Stimulated activated CD8-positive, alpha-beta memory T cell treated with anti-CD3 and anti-CD28 coated beads, Interleukin-2, amount 100 ng/mL, for 1 hour (primary cell): Measurements from ENCODE around the gene SYNGR3.
A peak's percentile ranks its signal among the peaks of the same experiment; 100 is the strongest.

Experiments
- DNase-seq, 2 donors: peaks; one replicate each; pipeline ENCODE4 v3.0.0-alpha.2; 2020; ENCODE audit warnings: low read depth in 2 of 2

Gene SYNGR3

GRCh38 chr16:1991948-1992703 is 2.4 kb downstream of the SYNGR3 start:
- peak; percentile 95 to 98 for DNase-seq

- DNase-seq = no peak
These were observed 3.0 kb downstream of the SYNGR3 start for GRCh38 chr16:1992704-1993317.

DNA sequence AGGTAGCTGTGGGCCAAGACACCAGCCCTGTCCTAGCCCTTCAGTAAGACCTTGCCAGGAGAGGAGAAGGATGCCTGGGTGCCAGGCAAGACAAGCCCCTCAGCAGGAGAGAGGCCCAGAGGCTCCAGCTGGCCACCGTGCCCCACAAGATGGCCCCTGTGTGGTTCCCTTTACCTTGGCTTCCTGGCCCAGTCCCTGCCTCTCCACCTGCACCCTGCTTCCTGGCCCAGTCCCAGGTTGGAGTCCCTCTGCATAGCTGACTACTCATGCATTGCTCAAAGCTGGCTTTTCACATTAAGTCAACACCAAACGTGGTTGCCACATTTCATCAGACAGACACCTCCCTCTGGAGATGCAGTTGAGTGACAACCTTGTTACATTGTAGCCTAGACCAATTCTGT is 4.0 kb downstream of the SYNGR3 start:
- DNase-seq = no peak

- no peak for DNase-seq
These were observed 8.0 kb downstream of the SYNGR3 start for GRCh38 chr16:1997494-1998359.

DNA sequence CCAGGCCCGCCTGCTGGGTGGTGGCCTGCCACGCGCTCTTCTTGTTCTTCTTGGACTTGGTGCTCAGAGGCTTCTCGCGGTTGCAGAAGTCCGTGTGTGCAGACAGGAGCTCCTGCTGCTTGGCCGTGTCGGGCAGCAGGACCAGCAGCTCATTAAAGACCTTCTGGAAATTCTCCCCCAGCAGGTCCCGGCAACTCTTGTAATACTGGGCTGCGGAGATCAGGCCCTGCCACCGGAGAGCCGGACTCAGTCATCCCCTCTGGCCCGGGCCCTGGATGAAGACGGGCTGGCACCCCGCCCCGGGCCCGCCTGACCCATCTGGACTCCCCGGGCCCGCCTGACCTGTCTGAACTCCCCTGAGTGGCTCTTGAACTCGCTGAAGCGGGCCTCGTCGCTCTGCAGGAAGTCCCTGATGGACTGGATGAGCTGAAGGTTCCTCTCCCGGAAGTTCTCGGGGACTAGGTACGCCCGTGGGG is 8.6 kb downstream of the SYNGR3 start:
- DNase-seq = no peak

- no peak for DNase-seq
These were observed 9.4 kb downstream of the SYNGR3 start for GRCh38 chr16:1998852-1999801.

DNA sequence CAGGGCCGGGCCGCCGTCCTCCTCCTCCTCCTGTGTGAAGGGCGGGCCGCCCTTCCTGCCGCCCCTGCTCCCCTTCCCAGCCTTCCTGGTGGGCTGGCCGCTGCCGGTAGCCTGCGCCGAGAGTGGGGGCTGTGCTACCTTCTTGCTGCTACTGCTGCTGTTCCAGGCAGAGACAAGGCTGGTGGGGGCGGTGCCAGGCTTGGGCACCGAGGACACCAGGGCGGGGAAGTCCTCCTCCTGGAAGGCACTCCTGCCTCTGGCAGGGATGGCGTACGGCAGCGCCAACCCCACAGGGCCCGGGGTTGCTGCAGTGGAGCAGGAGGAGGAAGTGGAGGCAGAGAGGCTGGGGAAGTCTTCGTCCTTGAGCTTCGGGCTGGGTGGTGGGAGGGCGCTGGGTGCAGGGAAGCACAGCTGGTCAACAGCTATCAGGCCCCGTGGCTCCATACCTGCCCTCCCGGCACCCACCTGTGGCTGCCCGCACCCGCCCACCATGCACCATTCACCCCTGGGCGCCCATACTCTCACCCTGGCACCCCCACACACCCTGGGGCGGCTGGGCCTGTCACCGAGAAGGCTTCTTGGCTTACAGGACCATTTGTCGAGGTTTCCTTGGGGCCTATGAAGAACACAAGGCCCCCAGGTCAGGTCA is 10.2 kb downstream of the SYNGR3 start:
- DNase-seq = no peak

DNA sequence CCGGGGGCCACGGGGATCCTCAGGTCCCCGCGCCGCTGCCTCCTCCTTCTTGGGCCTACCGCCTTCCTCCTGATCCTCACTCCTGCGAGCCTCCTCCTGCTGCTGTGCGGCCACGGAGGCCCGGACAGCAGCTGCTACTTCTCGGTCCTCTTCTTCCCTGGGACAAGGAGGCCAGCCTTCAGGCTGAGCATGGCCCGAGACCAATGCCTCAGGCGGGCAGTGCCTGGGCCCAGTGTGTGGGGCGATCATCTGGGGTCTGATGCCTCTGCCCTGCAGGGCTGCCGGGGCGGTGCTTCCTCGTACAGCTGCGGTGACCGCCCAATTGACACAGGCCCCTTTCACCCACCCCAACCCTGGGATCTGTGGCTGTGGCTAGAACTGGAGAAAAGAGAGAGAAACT is 11.3 kb downstream of the SYNGR3 start:
- no peak for DNase-seq

DNA sequence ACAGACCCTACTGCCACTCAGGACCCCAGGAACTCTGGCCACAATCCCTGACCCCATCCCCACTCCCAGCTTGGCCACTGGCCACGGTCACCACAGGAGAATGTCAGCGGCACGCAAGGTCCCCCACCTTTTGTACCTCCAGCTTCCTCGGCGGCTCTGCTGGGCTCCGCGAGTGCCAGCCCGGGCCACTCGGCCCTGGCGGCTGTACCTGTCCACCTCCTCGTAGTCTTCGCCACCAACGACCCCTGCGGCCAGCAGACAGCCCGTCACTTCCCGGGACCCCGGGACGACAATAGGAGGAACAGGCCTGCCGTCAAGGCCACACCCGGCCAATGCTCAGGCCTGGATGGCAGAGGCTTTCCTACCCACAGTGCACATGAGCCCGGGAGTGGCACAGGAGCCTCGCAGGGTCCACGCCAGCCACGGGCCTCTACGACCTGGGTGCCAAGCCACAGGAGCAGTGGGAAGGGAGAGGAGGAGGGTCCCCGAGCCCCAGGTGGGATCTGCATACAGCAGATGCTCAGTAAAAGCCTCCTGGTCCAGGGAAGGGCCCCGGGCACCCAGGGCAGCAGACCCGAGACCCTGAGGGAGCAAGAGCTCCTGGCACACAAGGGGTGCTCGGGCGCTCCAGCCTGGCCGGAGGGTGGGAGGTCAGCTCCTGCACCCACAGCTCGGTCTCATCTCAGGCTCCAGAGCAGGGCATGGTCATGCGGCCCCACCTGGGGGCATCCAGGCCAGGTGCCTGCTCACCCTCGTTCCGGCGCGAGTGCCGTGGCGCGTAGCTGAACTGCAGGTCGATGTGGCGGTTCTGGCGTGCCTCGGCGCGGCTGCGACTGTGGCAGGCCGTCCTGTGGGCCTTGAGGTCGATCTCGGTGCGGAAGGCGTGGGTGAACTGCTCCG is 11.9 kb downstream of the SYNGR3 start:
- no peak for DNase-seq

DNA sequence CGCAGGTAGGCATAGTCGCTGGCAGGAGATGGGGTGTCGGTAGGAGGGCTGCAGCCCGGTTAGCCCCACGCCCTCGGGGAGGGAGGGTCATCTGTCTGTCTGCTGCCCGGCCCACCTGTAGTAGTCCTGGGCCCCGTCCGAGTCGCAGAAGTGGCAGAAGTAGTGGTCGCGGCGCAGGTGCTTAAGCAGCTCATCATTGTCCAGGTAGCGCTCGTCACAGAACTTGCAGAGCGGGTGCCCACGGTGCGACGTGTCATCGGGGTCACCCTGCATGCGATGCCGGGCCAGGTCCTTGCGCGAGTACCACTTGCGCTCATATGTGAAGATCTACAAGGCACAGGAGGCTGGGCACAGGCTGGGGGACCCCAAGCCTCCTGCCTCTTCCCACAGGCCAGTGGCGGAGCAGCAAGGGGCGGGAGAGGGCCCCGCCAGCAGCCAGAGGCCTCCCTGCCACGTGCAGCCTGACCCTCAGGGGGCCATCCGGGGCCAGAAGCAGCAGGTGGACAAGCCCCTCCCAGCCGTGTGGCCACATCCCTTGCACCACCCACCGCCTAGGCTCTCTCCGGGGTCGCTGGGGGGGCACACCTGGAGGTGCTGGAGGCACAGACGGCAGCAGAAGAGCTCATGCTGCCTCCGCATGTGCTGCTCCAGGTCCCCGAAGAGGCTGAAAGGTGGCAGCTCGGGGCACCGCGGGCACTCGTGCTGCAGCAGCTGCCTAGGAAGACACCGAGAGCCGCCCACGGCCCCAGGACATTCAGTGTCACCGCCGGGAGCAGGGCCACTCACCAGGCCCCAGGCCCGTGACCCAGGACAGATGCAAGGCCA is 12.8 kb downstream of the SYNGR3 start:
- no peak for DNase-seq

- no peak for DNase-seq
These were observed 13.6 kb downstream of the SYNGR3 start for GRCh38 chr16:2003231-2003826.

DNA sequence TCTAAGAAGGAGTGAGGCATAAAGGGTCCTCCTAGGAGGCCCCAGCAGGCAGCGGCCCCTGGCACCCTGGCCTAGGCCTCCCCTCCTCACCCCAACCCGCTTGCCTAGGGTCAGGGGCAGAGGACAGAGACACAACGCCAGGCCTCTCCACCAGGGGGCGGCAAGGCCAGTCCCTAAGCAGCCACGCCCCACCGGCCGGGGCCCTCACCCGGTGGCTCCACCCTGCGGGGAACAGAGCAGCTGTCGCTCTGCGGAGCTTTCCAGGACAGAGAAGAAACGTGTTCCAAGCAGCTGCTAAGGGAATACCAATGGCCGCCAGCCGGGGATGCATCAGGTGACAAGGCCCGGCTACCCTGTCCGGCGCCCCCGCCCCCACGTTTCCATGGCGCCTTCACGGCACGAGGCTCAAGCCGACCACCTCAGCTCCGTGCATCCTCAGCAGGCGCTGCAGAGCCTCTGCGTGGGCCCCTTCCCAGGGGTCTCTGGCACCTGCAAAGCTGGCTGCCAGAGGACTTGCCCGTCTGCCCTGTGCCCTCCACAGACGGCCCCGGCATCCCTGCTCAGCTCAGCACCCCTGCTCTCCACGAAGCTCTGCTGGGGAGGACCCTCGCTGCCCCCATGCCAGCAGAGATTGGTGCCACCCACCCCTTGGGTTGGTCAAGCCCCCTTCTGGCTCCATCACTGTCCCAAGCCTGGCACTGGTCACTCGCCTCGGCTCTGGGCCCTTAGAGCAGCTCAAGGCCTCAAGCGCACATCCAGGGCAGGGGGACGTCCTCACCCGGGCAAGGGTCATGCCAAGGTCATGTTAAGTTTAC is 14.3 kb downstream of the SYNGR3 start:
- peak; percentile 66 to 74 for DNase-seq

- DNase-seq = no peak
These were observed 15.2 kb downstream of the SYNGR3 start for GRCh38 chr16:2004795-2005517.

DNA sequence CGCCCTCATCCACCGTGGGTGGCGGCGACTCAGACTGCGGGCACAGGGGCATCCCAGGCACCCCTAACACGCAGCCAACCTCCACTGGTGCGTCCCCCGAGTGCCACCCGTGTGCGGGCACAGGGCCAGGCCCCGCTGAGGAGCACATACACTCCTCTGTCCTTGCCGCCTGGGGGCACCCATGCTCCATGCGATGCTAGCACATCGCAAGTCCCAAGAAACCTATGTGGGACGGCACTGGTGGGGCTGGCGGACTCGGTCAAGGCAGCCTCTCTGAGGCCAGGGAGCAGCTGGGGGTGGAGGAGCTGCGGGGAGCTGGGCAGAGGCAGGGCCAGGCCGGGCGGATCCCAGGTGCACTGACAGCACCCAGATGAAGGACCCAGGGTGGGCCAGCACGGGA is 15.9 kb downstream of the SYNGR3 start:
- no peak for DNase-seq

- no peak for DNase-seq
These were observed 16.5 kb downstream of the SYNGR3 start for GRCh38 chr16:2006317-2006716.

DNA sequence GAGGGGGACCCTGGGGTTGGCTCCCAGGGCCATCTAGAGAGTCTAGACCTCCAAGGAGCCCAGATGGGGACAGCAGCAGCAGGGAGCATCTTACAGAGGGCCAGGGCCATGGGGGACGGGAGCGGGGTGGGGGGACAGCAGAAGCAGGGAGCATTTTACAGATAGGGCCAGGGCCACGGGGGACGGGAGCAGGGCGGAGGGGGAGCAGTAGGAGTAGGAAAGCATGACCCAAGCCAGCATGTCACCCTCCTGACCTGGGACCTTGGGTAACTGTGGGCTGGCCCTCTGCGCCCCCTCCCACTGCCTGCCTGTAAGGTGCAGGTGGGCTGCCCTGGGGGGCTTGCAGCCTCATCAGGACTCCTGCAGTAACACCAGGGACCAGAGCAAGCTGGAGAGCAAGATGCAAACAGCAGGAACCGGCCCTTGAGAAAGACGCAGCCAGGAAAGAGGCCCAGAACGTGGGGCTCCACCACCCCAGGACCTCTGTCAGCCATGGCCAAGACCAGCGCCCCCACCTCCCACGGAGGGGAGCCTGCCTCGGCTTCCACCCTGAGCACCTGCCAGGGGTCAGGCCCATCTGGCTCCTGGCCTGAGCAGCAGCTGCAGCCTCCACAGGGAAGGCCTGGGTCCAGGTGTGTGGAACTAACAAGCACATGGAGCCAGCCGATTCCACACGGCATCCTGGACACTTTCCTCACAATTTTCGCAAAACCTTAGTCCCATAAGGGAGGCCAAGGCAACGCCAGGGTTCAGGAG is 17.5 kb downstream of the SYNGR3 start:
- DNase-seq = no peak
